ENCODE measurements around the gene NOD1. TPM values are rescaled to one million over a fixed set of nuclear protein-coding genes. Genes with fewer than 3 reads are reported as not detected.

Gene NOD1
- polyA plus RNA-seq, 3 donors = 2.8 to 15.0 (median 4.6) TPM

DNA sequence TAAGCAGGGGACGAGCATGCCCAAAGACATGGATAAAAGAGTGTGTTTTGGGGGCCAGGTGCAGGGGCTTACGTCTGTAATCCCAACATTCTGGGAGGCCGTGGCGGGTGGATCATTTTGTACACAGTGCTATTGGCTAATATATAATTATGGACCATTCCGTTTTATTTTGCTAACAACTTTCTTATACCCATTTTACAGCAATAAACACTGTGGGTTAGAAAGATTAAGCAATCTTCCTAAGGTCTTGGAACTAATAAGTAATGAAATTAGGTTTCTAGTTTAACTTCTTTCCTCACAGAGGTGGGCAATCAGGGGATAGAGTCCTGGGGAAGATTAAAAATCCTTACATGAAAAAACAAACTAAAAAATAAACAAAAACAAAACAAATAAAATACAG lies 22.7 kb upstream of the NOD1 start:
- H3K36me3 ChIP-seq (replicated peaks in 1 of 2; ENCODE audit: control insufficient read depth in 1 of 2, insufficient read depth in 2 of 2, low read length in 2 of 2) = peaks cover 7 to 21% of the 10 kb centered on the region in 2 donors
- intact Hi-C loops (cut with micrococcal nuclease) = no loop called here
- peaks cover 57% of the 10 kb centered on the region for H3K79me2 ChIP-seq (ENCODE audit: insufficient read depth, low read length)
- H3K4me3 ChIP-seq (replicated peaks in 1 of 3; ENCODE audit: low read depth in 2 of 3, low read length in 3 of 3) = no peak overlapping the region
- peaks cover 4% of the 10 kb centered on the region for H4K20me1 ChIP-seq (ENCODE audit: insufficient read depth, low read length)
- no peak overlapping the region for H3K27ac ChIP-seq (ENCODE audit: low read depth in 1 of 2, low read length in 2 of 2)
- H3K4me2 ChIP-seq (replicated peaks; ENCODE audit: extremely low read depth, low read length, poor library complexity, severe bottlenecking) = no peak overlapping the region
- no peaks in the 10 kb centered on the region for H3K27me3 ChIP-seq (ENCODE audit: control insufficient read depth in 2 of 2, insufficient read depth in 2 of 2, low read length in 2 of 2)
- TF ChIP-seq, protein P1, sequence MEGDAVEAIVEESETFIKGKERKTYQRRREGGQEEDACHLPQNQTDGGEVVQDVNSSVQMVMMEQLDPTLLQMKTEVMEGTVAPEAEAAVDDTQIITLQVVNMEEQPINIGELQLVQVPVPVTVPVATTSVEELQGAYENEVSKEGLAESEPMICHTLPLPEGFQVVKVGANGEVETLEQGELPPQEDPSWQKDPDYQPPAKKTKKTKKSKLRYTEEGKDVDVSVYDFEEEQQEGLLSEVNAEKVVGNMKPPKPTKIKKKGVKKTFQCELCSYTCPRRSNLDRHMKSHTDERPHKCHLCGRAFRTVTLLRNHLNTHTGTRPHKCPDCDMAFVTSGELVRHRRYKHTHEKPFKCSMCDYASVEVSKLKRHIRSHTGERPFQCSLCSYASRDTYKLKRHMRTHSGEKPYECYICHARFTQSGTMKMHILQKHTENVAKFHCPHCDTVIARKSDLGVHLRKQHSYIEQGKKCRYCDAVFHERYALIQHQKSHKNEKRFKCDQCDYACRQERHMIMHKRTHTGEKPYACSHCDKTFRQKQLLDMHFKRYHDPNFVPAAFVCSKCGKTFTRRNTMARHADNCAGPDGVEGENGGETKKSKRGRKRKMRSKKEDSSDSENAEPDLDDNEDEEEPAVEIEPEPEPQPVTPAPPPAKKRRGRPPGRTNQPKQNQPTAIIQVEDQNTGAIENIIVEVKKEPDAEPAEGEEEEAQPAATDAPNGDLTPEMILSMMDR (IDR thresholded peaks at IDR 0.05) = no peak
- H3K27me3 Mint-ChIP-seq (ENCODE audit: low read depth in 3 of 3) = no peaks in the 10 kb centered on the region
- H3K9me3 Mint-ChIP-seq = no peaks in the 10 kb centered on the region
- H3K27ac Mint-ChIP-seq = no peak overlapping the region
- no peak for DNase-seq
- H3K9ac ChIP-seq (ENCODE audit: insufficient read depth, low read length, poor library complexity, severe bottlenecking) = no peak overlapping the region
- peaks cover 17 to 26% of the 10 kb centered on the region in 2 donors for H3K36me3 Mint-ChIP-seq
- peaks cover 30% of the 10 kb centered on the region for H3K4me1 Mint-ChIP-seq
- peaks cover 24 to 29% of the 10 kb centered on the region in 2 donors for H3K4me1 ChIP-seq (ENCODE audit: control insufficient read depth in 1 of 2, insufficient read depth in 2 of 2, low read length in 2 of 2)
- no peak overlapping the region for H3K4me3 Mint-ChIP-seq
- no peaks in the 10 kb centered on the region for H3K9me3 ChIP-seq (replicated peaks in 1 of 2; ENCODE audit: control insufficient read depth in 1 of 2, insufficient read depth in 1 of 2, low read length in 2 of 2)
- WGBS (ENCODE audit: insufficient coverage) = no CpG with 5 or more reads among the region's 5 CpGs
- H2AFZ ChIP-seq (ENCODE audit: insufficient read depth, low read depth, low read length, poor library complexity, severe bottlenecking) = no peak overlapping the region

DNA sequence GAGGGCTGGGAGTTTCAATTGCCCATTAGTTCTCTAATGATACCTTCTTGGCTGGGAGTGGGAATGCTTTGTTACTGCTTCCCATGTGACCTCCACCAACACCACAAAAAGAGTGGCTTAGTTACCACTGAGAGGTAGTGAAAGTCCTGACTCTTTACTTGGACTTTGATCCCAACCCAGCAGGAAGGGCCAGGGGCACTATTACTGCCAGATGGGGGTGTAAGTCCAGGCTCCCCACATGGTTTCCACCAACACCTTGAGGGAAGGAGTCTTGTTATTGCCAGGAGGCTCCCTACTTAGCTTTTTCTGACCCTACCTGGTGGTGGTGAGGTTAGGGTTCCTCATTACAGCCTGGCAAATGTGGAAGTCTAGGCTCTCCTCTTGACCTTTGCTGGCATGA lies 14.6 kb upstream of the NOD1 start:
- H3K4me1 Mint-ChIP-seq = no peaks in the 10 kb centered on the region
- Histone ChIP-seq H3K4me1 (ENCODE audit: control insufficient read depth in 1 of 2, insufficient read depth in 2 of 2, low read length in 2 of 2) (no peaks in the 10 kb centered on the region), H3K9me3 (replicated peaks in 1 of 2; ENCODE audit: control insufficient read depth in 1 of 2, insufficient read depth in 1 of 2, low read length in 2 of 2) (peaks cover 0 to 4% of the 10 kb centered on the region in 2 donors), H3K4me3 (replicated peaks in 1 of 3; ENCODE audit: low read depth in 2 of 3, low read length in 3 of 3) (no peak overlapping the region), H3K36me3 (replicated peaks in 1 of 2; ENCODE audit: control insufficient read depth in 1 of 2, insufficient read depth in 2 of 2, low read length in 2 of 2) (peaks cover 9 to 16% of the 10 kb centered on the region in 2 donors), H4K20me1 (ENCODE audit: insufficient read depth, low read length) (no peaks in the 10 kb centered on the region), H3K4me2 (replicated peaks; ENCODE audit: extremely low read depth, low read length, poor library complexity, severe bottlenecking) (no peak overlapping the region), H2AFZ (ENCODE audit: insufficient read depth, low read depth, low read length, poor library complexity, severe bottlenecking) (no peak overlapping the region), H3K9ac (ENCODE audit: insufficient read depth, low read length, poor library complexity, severe bottlenecking) (no peak overlapping the region), H3K27me3 (ENCODE audit: control insufficient read depth in 2 of 2, insufficient read depth in 2 of 2, low read length in 2 of 2) (no peaks in the 10 kb centered on the region), H3K27ac (ENCODE audit: low read depth in 1 of 2, low read length in 2 of 2) (no peak overlapping the region), H3K79me2 (ENCODE audit: insufficient read depth, low read length) (no peaks in the 10 kb centered on the region)
- no peak overlapping the region for H3K27ac Mint-ChIP-seq
- H3K27me3 Mint-ChIP-seq (ENCODE audit: low read depth in 3 of 3) = peaks cover 0 to 1% (median 0%) of the 10 kb centered on the region in 3 donors
- peaks cover 5 to 24% (median 17%) of the 10 kb centered on the region in 7 donors for H3K9me3 Mint-ChIP-seq
- H3K36me3 Mint-ChIP-seq = peaks cover 17 to 20% of the 10 kb centered on the region in 2 donors
- no peak overlapping the region for H3K4me3 Mint-ChIP-seq
- DNase-seq = no peak
- TF ChIP-seq, protein P1 (IDR thresholded peaks at IDR 0.05) = no peak
- intact Hi-C loops (cut with micrococcal nuclease) = no loop called here

Data from CD14-positive monocyte (primary cell).